ENCODE measurements around the gene PASK. TPM values are rescaled to one million over a fixed set of nuclear protein-coding genes. Genes with fewer than 3 reads are reported as not detected.

Gene PASK
- 1.8 and 3.7 TPM in 2 replicates for total RNA-seq

GRCh38 chr2:241148891-241149674 is at the start of gene PASK:
Gene PASK, minus strand, starts transcription at chr2:241149472. Its CDS starts 6,440 bp downstream, at chr2:241143032.

GRCh38 chr2:241188361-241189092 is 39.3 kb upstream of the PASK start, which contains the start of gene ANO7:
Gene ANO7, plus strand, starts transcription at chr2:241188677. Its CDS starts 1,387 bp downstream, at chr2:241190064.

GRCh38 chr2:241149925-241150659 is 820 bp upstream of the PASK start, which contains the start of gene PPP1R7:
Gene PPP1R7, plus strand, starts transcription at chr2:241150467. Its CDS starts 29 bp downstream, at chr2:241150496.

GRCh38 chr2:241102239-241102803 is 47.0 kb downstream of the PASK start, which contains the start of gene MTERF4:
Gene MTERF4, minus strand, starts transcription at chr2:241102287. Its CDS starts 14 bp downstream, at chr2:241102273.

Small RNAs within 50 kb of the gene (small RNA-seq; reads per million reads assigned to genes)
- not detected for gene AC005237.2

Other genes starting within 250 kb of the PASK start
- gene CROCC2, start 243.1 kb downstream of the PASK start, total RNA-seq, result under 0.01 TPM in 2 replicates
- 52.8 and 59.3 TPM in 2 replicates for gene SNED1, start 150.9 kb downstream of the PASK start, total RNA-seq
- gene MTERF4, start 47.2 kb downstream of the PASK start, total RNA-seq, result 32.5 and 39.1 TPM in 2 replicates
- gene PPP1R7, start 995 bp upstream of the PASK start, total RNA-seq, result 62.6 and 68.3 TPM in 2 replicates
- 0.97 and 1.2 TPM in 2 replicates for gene ANO7, start 39.2 kb upstream of the PASK start, total RNA-seq
- 880 and 1,110 TPM in 2 replicates for gene HDLBP, start 166.2 kb upstream of the PASK start, total RNA-seq
- gene SEPTIN2, start 166.5 kb upstream of the PASK start, total RNA-seq, result 563 and 626 TPM in 2 replicates
- gene FARP2, start 206.8 kb upstream of the PASK start, total RNA-seq, result 38.2 and 48.0 TPM in 2 replicates

Measured in articular chondrocyte of knee joint (primary cell).